ENCODE results near the gene PDYN.

PDYN gene

GRCh38 chr20:2002365-2002764 lies 8.5 kb upstream of the PDYN start:
- no peak for TF ChIP-seq CTCF (IDR thresholded peaks at IDR 0.05; ENCODE audit: extremely low read depth, missing control alignments)

GRCh38 chr20:2001119-2001518 lies 7.3 kb upstream of the PDYN start:
- TF ChIP-seq CTCF (IDR thresholded peaks at IDR 0.05; ENCODE audit: extremely low read depth, missing control alignments) = no peak
- DNase-seq (ENCODE audit: low spot score) = no peak

More at GRCh38 chr20:2002365-2002764, 8.5 kb upstream of the PDYN start:
- no peak for DNase-seq (ENCODE audit: low spot score)

GRCh38 chr20:2000285-2000684 lies 6.4 kb upstream of the PDYN start:
- no peak for DNase-seq (ENCODE audit: low spot score)
- TF ChIP-seq CTCF (IDR thresholded peaks at IDR 0.05; ENCODE audit: extremely low read depth, missing control alignments) = no peak

- TF ChIP-seq CTCF (IDR thresholded peaks at IDR 0.05; ENCODE audit: extremely low read depth, missing control alignments) = no peak
- no peak for DNase-seq (ENCODE audit: low spot score)
Measured at GRCh38 chr20:1998715-1999114, 4.9 kb upstream of the PDYN start.

GRCh38 chr20:1998193-1998520 lies 4.3 kb upstream of the PDYN start:
- no peak for DNase-seq (ENCODE audit: low spot score)
- no peak for TF ChIP-seq CTCF (IDR thresholded peaks at IDR 0.05; ENCODE audit: extremely low read depth, missing control alignments)

GRCh38 chr20:1997483-1998192 lies 3.8 kb upstream of the PDYN start:
- no peak for DNase-seq (ENCODE audit: low spot score)
- no peak for TF ChIP-seq CTCF (IDR thresholded peaks at IDR 0.05; ENCODE audit: extremely low read depth, missing control alignments)

- no peak for TF ChIP-seq CTCF (IDR thresholded peaks at IDR 0.05; ENCODE audit: extremely low read depth, missing control alignments)
Measured at GRCh38 chr20:1995531-1996310, 1.9 kb upstream of the PDYN start.

More at GRCh38 chr20:1995531-1996310, 1.9 kb upstream of the PDYN start:
- no peak for DNase-seq (ENCODE audit: low spot score)
